ENCODE data around the gene DENND1A.

- TF ChIP-seq YY1 (IDR thresholded peaks at IDR 0.05): no peak
- no peak for TF ChIP-seq RXRA (IDR thresholded peaks at IDR 0.05)
- no peak for TF ChIP-seq JUND (IDR thresholded peaks at IDR 0.05)
- no peak for TF ChIP-seq CTCF (IDR thresholded peaks at IDR 0.05; ENCODE audit: low read depth, low read length, missing input control)
- TF ChIP-seq RAD21 (IDR thresholded peaks at IDR 0.05): no peak
- no peak for TF ChIP-seq TAF1 (conservative IDR thresholded peaks at IDR 0.05)
- TF ChIP-seq MAX (IDR thresholded peaks at IDR 0.05): no peak
- no peak for TF ChIP-seq SP1 (IDR thresholded peaks at IDR 0.05)
- TF ChIP-seq GABPA (IDR thresholded peaks at IDR 0.05 in 1 of 2, conservative IDR thresholded peaks at IDR 0.05 in 1 of 2): no peak
These were observed 404.0 kb downstream of the DENND1A start for GRCh38 chr9:123525957-123526356.
